Ectodermal cell (in vitro differentiated cells): Measurements from ENCODE around the gene SPZ1.
"Not testable (repeated sequence)": the region's sequence is repeated elsewhere in the genome, so short reads cannot be mapped to it uniquely, and the experiment has no call there.

Experiments
- H3K27ac ChIP-seq: 2 replicates; pipeline ENCODE4 v1.7.0; 2013; ENCODE audit warnings: mild to moderate bottlenecking, low read depth, low read length; ENCODE audit not compliant: insufficient read depth, poor library complexity, severe bottlenecking
- H3K27me3 ChIP-seq: 2 replicates; pipeline ENCODE4 v1.7.0; 2013; ENCODE audit warnings: mild to moderate bottlenecking, low read length; ENCODE audit not compliant: insufficient read depth, control insufficient read depth, poor library complexity, severe bottlenecking
- H3K36me3 ChIP-seq: one replicate; pipeline ENCODE4 v1.7.0; 2013; ENCODE audit warnings: low read length; ENCODE audit not compliant: control insufficient read depth, insufficient read depth
- H3K4me1 ChIP-seq: one replicate; pipeline ENCODE4 v1.7.0; 2013; ENCODE audit warnings: low read length; ENCODE audit not compliant: control insufficient read depth, insufficient read depth
- H3K4me3 ChIP-seq: 2 replicates; pipeline ENCODE4 v1.7.0; 2013; ENCODE audit warnings: low read depth, low read length, control low read depth; ENCODE audit not compliant: insufficient read depth
- H3K9me3 ChIP-seq: 2 replicates; pipeline ENCODE4 v1.7.0; 2013; ENCODE audit warnings: mild to moderate bottlenecking, low read length, moderate library complexity; ENCODE audit not compliant: control insufficient read depth
- WGBS, 2 experiments: methylation state at CpG; one replicate each; pipeline ENCODE4 v1.1.7; 2013; ENCODE audit warnings: missing lambda C conversion rate in 2 of 2; 5-methylcytosine and 5-hydroxymethylcytosine counted together

The SPZ1 gene

DNA sequence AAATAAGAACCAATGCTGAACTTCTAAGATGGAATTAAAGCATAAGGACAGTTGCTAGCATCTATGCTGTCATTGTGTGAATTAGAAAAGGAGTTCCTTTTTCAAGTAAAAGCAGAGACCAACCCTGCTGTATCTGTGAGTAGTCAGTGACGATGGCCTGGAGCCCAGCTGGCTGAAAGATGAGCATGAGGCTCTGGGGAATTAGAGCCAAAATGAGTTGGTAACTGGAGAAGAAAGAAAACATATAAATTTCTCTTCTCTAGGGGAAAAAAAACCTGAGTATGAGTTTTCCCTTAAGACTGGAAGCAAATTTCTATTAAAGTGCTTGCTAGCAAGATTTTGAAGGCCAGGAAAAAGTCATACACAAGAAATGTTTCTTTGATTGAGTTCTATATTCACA lies 1.6 kb upstream of the SPZ1 start:
- no peak overlapping the region for H3K4me3 ChIP-seq
- H3K27me3 ChIP-seq, result no peaks in the 10 kb centered on the region
- no peak overlapping the region for H3K27ac ChIP-seq
- no peaks in the 10 kb centered on the region for H3K36me3 ChIP-seq
- H3K4me1 ChIP-seq, result no peaks in the 10 kb centered on the region
- 46 to 80% methylated on average over 1 of the region's 1 CpG for WGBS, 2 experiments
- H3K9me3 ChIP-seq, result no peaks in the 10 kb centered on the region

DNA sequence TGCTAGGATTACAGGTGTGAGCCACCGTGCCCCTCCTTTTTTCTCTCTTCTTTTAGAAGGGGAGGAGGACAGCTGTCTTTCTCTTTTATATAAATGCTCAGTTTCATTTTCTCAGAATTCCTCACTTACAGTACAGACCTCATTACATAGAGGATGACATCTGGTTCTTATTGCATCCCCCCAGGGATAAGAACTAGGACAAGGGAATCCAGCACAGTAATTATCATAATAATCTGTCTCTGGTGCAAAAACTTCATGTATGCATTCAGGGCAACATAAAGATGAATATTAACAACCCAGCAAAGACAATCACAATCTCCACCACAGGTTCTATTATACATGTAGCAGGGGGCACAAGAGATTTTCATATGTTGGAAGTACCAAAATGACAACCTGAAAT lies 5.1 kb downstream of the SPZ1 start:
- Histone ChIP-seq H3K36me3 (no peaks in the 10 kb centered on the region), H3K9me3 (no peaks in the 10 kb centered on the region), H3K4me3 (no peak overlapping the region), H3K27me3 (no peaks in the 10 kb centered on the region), H3K27ac (no peak overlapping the region), H3K4me1 (no peaks in the 10 kb centered on the region)
- 95 to 100% methylated on average over 1 of the region's 1 CpG for WGBS, 2 experiments

DNA sequence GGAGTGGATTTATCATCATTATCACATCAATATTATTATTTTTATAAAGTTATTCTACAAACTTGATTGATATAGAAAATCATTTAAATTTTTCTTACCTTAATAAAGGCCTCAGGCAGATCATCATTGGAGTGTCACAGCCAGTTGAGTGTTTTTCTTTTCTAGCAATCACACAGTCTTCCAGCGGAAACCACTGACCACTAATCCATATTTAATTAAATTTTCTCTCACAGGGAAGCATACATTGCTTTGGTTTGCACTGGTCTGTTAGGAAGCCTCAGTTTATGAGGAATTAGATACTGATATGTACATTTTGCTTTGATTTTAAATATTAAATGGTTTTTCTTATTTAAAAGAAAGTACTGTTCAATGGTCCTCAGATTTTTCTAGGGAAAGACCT lies 6.7 kb downstream of the SPZ1 start:
- H3K4me1 ChIP-seq, result no peaks in the 10 kb centered on the region

DNA sequence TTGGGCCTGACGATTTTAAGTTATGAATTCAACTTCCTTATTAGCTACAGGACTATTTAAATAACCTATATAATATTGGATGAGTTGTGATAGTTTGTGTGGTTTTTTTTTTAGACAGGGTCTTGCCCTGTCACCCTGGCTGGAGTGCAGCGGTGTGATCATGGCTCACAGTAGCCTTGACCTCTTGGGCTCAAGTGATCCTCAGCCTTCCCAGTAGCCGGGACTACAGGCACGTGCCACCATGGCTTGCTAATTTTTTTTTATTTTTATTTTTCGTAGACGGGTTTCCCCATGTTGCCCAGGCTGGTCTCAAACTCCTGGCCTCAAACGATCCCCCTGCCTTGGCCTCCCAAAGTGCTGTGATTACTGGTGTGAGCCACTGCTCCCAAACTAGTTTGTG lies 17.6 kb downstream of the SPZ1 start:
- no peak overlapping the region for H3K27ac ChIP-seq
- WGBS, 2 experiments, result 85 to 89% methylated on average over 6 to 7 of the region's 7 CpGs
- no peaks in the 10 kb centered on the region for H3K36me3 ChIP-seq
- no peak overlapping the region for H3K4me3 ChIP-seq
- no peaks in the 10 kb centered on the region for H3K4me1 ChIP-seq
- no peaks in the 10 kb centered on the region for H3K27me3 ChIP-seq
- H3K9me3 ChIP-seq, result no peaks in the 10 kb centered on the region

More for the DNA sequence above, 6.7 kb downstream of the SPZ1 start:
- H3K36me3 ChIP-seq, result no peaks in the 10 kb centered on the region
- no peak overlapping the region for H3K27ac ChIP-seq
- no peaks in the 10 kb centered on the region for H3K9me3 ChIP-seq
- H3K27me3 ChIP-seq, result no peaks in the 10 kb centered on the region
- no peak overlapping the region for H3K4me3 ChIP-seq
- WGBS, 2 experiments, result 57 to 69% methylated on average over 1 of the region's 1 CpG

DNA sequence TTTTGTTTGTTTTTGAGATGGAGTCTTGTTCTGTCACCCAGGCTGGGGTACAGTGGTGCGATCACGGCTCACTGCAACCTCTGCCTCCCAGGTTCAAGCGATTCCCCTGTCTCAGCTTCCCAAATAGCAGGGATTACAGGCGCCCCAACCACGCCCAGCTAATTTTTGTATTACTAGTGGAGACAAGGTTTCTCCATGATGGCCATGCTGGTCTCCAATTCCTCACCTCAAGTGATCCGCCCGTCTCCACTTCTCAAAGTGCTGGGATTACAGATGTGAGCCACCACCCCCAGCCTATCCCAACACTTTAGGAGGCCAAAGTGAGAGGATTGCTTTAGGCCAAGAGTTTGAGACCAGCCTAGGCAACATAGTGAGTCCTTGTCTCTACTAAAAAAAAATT lies 19.3 kb downstream of the SPZ1 start:
- no peak overlapping the region for H3K4me3 ChIP-seq
- no peaks in the 10 kb centered on the region for H3K9me3 ChIP-seq
- 89 to 97% methylated on average over 7 of the region's 7 CpGs for whole genome bisulfite sequencing, 2 experiments

DNA sequence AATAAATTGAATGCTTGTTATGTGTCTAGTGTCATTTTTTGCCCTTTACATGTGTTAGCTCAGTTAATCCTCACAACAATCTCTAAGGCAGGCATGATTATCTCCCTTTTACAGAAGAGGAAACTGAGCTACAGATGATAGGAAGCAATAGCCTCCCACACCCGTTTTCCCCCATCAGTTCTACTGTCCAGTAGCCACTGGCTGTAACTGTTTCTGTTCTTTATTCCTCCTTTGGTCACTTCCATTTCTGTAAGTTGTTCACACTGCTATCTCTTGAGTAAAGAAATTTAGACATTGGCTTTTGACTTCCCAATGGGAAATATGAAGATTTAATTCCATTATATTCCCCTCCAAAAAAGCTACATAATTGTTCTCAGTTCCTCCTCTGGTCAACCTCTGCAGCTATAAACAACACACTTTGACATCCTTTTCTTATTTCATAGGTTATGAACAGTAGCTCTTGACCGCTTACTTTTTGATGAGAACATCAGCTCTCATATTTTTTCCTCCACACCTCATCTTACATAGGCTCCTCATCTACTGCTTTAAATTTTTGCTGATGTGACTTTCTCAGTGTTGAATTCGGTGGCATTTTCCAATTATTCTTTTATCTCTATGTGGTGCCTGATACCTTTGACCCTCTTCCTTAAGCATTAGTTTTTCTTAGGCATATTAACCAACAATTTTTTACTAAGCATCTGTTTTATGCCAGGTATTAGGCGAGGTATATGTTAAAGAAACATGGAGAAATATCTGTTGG lies 21.4 kb downstream of the SPZ1 start:
- WGBS, 2 experiments, result 84 to 91% methylated on average over 4 of the region's 4 CpGs

More for the DNA sequence above, 19.3 kb downstream of the SPZ1 start:
- Histone ChIP-seq H3K36me3 (no peaks in the 10 kb centered on the region), H3K27me3 (no peaks in the 10 kb centered on the region), H3K27ac (no peak overlapping the region), H3K4me1 (no peaks in the 10 kb centered on the region)

DNA sequence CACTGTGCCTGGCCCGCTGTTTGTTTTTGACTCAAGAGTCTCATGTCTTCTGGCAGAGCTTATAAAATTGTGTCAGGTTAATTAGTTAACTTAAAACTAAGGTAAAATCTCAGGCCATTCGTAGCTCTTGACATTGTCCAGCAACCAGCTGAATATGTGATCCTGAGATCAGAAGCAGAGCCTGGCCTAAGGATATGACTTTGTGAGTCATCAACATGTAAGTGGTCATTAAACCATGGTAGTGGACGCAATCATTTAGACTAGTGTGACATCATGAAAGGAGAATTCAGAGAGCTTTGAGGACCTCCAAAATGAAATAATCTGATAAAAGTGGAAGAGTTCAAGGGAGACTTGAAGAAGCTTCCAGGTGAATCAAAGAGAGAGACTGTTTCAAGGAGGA lies 23.3 kb downstream of the SPZ1 start:
- no peak overlapping the region for H3K27ac ChIP-seq
- no peaks in the 10 kb centered on the region for H3K27me3 ChIP-seq
- H3K9me3 ChIP-seq, result no peaks in the 10 kb centered on the region
- no peaks in the 10 kb centered on the region for H3K36me3 ChIP-seq
- no peaks in the 10 kb centered on the region for H3K4me1 ChIP-seq
- H3K4me3 ChIP-seq, result no peak overlapping the region
- WGBS, 2 experiments, result 96% methylated on average over 3 of the region's 3 CpGs

More for the DNA sequence above, 21.4 kb downstream of the SPZ1 start:
- no peak overlapping the region for H3K4me3 ChIP-seq
- H3K36me3 ChIP-seq, result no peaks in the 10 kb centered on the region
- H3K9me3 ChIP-seq, result no peaks in the 10 kb centered on the region
- no peak overlapping the region for H3K27ac ChIP-seq
- H3K4me1 ChIP-seq, result no peaks in the 10 kb centered on the region
- no peaks in the 10 kb centered on the region for H3K27me3 ChIP-seq

DNA sequence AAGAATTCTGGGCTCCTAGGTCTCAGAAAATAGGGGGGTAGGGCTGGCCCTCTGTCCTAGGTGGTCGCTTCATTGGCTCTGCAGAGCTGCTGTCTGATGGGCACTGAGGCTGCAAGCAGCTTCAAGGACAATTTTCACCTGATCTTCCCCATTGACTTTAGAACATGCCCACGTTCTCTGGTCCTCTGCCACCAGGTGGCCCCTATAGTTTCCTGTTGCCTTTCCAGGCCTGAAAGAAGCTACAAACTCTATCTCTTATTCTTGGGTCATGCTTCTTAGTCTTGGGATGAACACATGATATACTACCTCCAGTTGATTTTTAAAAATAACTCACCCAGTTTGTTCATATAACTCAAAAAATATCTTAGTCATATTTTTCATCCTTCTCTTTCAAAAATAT lies 26.3 kb downstream of the SPZ1 start:
- H3K27ac ChIP-seq, result no peak overlapping the region
- H3K4me3 ChIP-seq, result no peak overlapping the region
- H3K9me3 ChIP-seq, result no peaks in the 10 kb centered on the region
- WGBS, 2 experiments, result 42 to 50% methylated on average over 2 of the region's 2 CpGs
- H3K27me3 ChIP-seq, result no peaks in the 10 kb centered on the region
- no peaks in the 10 kb centered on the region for H3K36me3 ChIP-seq
- H3K4me1 ChIP-seq, result no peaks in the 10 kb centered on the region

DNA sequence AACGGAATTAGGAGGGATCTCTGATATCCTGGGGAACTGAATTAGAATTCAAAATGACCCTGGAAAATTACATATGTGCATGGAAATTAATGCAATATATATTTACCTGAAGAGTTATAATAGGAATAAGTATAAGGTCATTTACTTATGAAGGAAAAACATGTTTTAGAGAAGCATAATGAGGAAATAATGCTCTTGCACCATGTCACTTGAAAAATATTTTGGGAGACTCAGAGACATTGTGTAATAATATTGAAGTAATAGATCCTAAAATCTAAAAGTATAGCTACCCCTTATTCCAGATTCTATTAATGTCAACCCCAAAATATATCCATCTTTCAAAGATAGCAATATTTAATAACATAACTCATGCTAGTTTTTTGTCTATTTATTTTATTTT lies 28.4 kb downstream of the SPZ1 start:
- no CpG with 5 or more reads among the region's 1 CpG for WGBS, 2 experiments
- no peaks in the 10 kb centered on the region for H3K4me1 ChIP-seq
- no peaks in the 10 kb centered on the region for H3K9me3 ChIP-seq
- H3K27me3 ChIP-seq, result no peaks in the 10 kb centered on the region
- no peaks in the 10 kb centered on the region for H3K36me3 ChIP-seq
- no peak overlapping the region for H3K27ac ChIP-seq
- no peak overlapping the region for H3K4me3 ChIP-seq

DNA sequence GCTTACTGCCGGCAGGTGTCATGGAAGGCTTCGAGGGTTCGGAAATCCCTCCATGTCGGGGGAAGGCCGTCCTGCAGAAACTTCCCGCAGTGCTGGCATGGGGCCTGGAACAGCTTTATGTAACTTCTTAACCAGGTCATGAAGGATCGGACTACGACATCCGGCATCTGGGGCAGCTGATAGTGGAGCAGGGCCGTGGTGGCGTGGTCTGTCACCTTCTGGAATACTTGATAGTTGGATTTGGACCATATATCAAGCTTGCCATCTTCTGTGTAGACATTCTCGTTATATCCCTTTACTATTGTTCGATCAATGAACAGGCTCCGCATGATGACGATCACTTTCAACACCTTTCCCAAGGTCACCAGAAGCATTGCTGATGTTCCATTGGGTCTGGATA lies 31.2 kb downstream of the SPZ1 start:
- whole genome bisulfite sequencing, 2 experiments, result 95 to 97% methylated on average over 15 of the region's 15 CpGs
- H3K9me3 ChIP-seq, result not testable (repeated sequence)

DNA sequence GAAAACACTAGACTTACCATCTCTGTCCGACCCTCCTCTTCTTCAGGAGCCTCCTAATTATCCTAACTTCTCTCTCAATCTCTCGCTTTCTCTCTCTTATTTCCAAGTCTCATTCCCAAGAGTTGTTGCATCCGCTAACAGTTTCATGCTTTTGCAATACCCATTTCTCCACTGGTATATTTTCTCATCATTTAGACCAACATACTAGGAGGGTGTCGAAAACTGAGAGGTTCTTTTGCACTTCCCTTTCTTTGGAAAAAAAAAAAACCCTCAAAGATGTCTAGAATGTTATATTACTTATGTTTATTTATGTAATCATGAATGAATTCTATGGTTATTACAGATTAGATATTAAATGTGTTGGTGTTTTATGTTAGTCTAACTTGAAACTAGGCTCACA lies 35.9 kb downstream of the SPZ1 start:
- no peaks in the 10 kb centered on the region for H3K27me3 ChIP-seq
- H3K27ac ChIP-seq, result no peak overlapping the region
- H3K36me3 ChIP-seq, result no peaks in the 10 kb centered on the region
- H3K9me3 ChIP-seq, result no peaks in the 10 kb centered on the region
- no peaks in the 10 kb centered on the region for H3K4me1 ChIP-seq
- H3K4me3 ChIP-seq, result no peak overlapping the region
- WGBS, 2 experiments, result 89 to 94% methylated on average over 3 of the region's 4 CpGs

More for the DNA sequence above, 31.2 kb downstream of the SPZ1 start:
- H3K4me3 ChIP-seq, H3K27ac ChIP-seq, H3K36me3 ChIP-seq, H3K27me3 ChIP-seq, H3K4me1 ChIP-seq: not testable (repeated sequence)
